HL-60 (cell line): ENCODE data around the gene RASSF8.

Source experiments
- DNase-seq, 2 experiments: peaks; one replicate each; pipeline ENCODE4 v3.0.0-alpha.2; 2010 to 2020; ENCODE audit warnings: low read depth in 1 of 2, low spot score in 1 of 2
- H3K27ac ChIP-seq: fragments of 250-450 bp; sonication (Bioruptor Pico); replicated peaks from 2 replicates; pipeline ENCODE4 v1.5.1; 2020; ENCODE audit warnings: mild to moderate bottlenecking, moderate library complexity
- H3K27me3 ChIP-seq: fragments of 250-450 bp; sonication (Bioruptor Pico); 2 replicates; pipeline ENCODE4 v1.5.1; 2021; ENCODE audit warnings: mild to moderate bottlenecking, moderate library complexity; ENCODE audit not compliant: insufficient read depth, poor library complexity, severe bottlenecking
- H3K4me3 ChIP-seq: replicated peaks from 2 replicates; pipeline ENCODE4 v1.5.1; 2011; ENCODE audit warnings: mild to moderate bottlenecking, control low read depth, low read length; ENCODE audit not compliant: insufficient read depth
- CTCF ChIP-seq: IDR thresholded peaks from one replicate; pipeline ENCODE4 v1.5.1; 2011; ENCODE audit warnings: low read length, control low read depth, inconsistent platforms; ENCODE audit not compliant: insufficient read depth
- GABPA ChIP-seq: IDR thresholded peaks from 2 replicates; pipeline ENCODE4 v1.6.1; 2012; ENCODE audit warnings: low read depth
- POLR2AphosphoS5 ChIP-seq: IDR thresholded peaks from 2 replicates; pipeline ENCODE4 v1.6.1; 2012; ENCODE audit warnings: low read depth
- REST ChIP-seq: IDR thresholded peaks from 2 replicates; pipeline ENCODE4 v1.6.1; 2012; ENCODE audit warnings: low read depth; ENCODE audit not compliant: insufficient replicate concordance
- SPI1 ChIP-seq: IDR thresholded peaks from 2 replicates; pipeline ENCODE4 v1.6.1; 2012; ENCODE audit warnings: low read depth, mild to moderate bottlenecking, borderline replicate concordance

The RASSF8 gene

GRCh38 chr12:25981597-25981996 is 23.1 kb downstream of the RASSF8 start:
- Histone ChIP-seq H3K27me3 (no peaks in the 10 kb centered on the region), H3K27ac (no peak overlapping the region), H3K4me3 (no peak overlapping the region)
- TF ChIP-seq POLR2AphosphoS5 (no peak), CTCF (no peak), GABPA (no peak), SPI1 (no peak), REST (no peak)
- DNase-seq = no peak

GRCh38 chr12:25982416-25982815 is 23.9 kb downstream of the RASSF8 start:
- DNase-seq = no peak
- H3K27ac ChIP-seq = no peak overlapping the region
- TF ChIP-seq GABPA (no peak), POLR2AphosphoS5 (no peak), REST (no peak), SPI1 (no peak), CTCF (no peak)
- H3K27me3 ChIP-seq = no peaks in the 10 kb centered on the region
- H3K4me3 ChIP-seq = no peak overlapping the region

GRCh38 chr12:25983625-25984024 is 25.1 kb downstream of the RASSF8 start:
- no peak for DNase-seq
- TF ChIP-seq POLR2AphosphoS5 = no peak
- no peak for TF ChIP-seq CTCF
- Histone ChIP-seq H3K27ac (no peak overlapping the region), H3K27me3 (no peaks in the 10 kb centered on the region), H3K4me3 (no peak overlapping the region)

GRCh38 chr12:25984759-25985158 is 26.3 kb downstream of the RASSF8 start:
- H3K4me3 ChIP-seq = no peak overlapping the region
- TF ChIP-seq REST (no peak), GABPA (no peak), SPI1 (no peak), POLR2AphosphoS5 (no peak), CTCF (no peak)
- no peaks in the 10 kb centered on the region for H3K27me3 ChIP-seq
- H3K27ac ChIP-seq = no peak overlapping the region
- no peak for DNase-seq
